Caki2 (cell line): Measurements from ENCODE around the gene TMPRSS11A. TPM values are rescaled to one million over a fixed set of nuclear protein-coding genes. Genes with fewer than 3 reads are reported as not detected.
A peak's percentile ranks its signal among the peaks of the same experiment; 100 is the strongest.

Source experiments
- DNase-seq: peaks from one replicate; pipeline ENCODE4 v3.0.0-alpha.2; 2015; ENCODE audit warnings: low read depth
- in situ Hi-C: cut with HindIII; loops from 2 replicates; pipeline ENCODE4 v1.10.0; 2016; ENCODE audit warnings: low sequenced_read_pairs, low pct_unique_long_range_greater_than_20kb, mixed read lengths
- total RNA-seq: library from RNA; depleted of rRNA; stranded (reverse); fragments of >200 nt; shearing (Covaris generic); gene quantifications from 2 replicates; pipeline ENCODE4 v1.2.3, GENCODE V29; 2014; ENCODE audit warnings: low replicate concordance; rRNA removed

TMPRSS11A gene, protein sequence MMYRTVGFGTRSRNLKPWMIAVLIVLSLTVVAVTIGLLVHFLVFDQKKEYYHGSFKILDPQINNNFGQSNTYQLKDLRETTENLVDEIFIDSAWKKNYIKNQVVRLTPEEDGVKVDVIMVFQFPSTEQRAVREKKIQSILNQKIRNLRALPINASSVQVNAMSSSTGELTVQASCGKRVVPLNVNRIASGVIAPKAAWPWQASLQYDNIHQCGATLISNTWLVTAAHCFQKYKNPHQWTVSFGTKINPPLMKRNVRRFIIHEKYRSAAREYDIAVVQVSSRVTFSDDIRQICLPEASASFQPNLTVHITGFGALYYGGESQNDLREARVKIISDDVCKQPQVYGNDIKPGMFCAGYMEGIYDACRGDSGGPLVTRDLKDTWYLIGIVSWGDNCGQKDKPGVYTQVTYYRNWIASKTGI
- not detected in 2 replicates for total RNA-seq

DNA sequence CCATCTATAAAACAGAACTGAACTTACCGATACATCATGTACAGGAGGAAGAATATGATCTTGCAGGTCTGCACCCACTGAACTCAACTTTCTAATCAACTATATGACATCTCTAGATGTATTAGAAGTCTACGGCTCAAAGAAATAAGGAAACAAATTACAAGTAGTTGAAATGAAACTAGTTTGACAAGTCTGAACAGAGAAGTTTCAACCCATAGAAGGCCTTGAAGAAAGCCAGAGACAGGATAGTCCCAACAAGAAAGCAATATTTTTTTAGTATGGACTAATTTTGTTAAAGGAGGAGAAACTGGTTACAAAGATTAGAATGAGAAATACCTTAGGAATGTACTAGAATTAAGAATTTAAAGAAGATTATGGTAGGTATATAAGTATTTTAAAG is at the start of gene TMPRSS11A:
Gene TMPRSS11A, minus strand, starts transcription at position 138 of the 400 bp plus-strand sequence. Its CDS starts 100 bp downstream, at position 38.
- in situ Hi-C loops = no loop called here
- DNase-seq = no peak

DNA sequence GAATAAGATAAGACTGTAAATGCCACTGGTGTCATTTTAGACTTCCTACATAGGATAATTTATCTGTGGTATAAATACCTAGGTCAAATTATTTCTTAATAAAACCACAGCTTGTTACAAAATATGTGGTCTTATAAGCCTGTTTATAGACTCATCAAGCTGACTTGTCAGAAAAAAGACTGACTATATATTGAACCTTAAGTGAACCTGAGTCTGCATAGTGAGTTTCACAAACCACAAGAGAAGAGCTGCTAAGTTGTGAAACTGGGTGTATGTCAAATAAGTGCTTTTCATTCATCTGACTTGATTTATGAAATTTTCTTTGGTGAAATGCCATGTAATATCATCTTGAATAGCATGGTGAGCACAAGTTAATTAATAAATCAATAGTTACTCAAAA is 48.4 kb upstream of the TMPRSS11A start:
- no peak for DNase-seq
- in situ Hi-C loops = no loop called here

DNA sequence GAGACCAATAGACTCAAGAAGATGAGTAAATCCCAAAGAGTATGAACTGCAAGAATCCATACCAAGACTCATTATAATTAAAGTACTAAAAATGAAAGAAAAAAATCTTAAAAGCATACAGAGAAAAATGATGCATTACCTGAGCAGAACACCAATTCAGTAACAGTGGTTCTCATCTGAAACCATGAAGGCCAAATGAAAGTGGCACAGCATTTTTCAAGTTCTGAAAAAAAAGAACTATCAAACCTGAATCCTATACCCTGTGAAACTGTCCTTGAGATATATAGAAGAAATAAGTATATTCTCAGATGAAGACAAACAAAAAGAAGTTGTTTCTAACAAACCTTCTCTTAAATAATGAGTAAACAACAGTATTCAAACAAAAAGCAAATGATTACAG is 39.6 kb upstream of the TMPRSS11A start:
- no peak for DNase-seq
- in situ Hi-C loops = no loop called here

DNA sequence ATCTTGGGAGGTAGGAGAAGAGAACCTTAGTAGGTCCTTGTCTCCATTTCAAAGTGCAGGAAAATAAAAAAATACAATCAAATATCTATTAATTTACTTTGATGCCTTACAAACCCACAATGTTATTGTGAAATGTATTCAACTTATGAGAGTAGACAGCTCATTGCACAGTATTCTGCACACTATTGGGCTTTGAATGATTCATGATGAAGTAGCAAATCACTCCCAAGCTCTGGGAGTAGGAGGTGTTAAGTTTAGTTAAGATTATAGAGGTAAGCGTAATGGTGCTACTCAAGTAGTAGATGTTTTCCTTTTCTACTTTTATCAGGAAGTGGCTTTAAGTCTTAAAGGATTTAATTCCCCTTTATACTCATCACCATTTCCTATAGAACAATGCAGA is 32.8 kb upstream of the TMPRSS11A start:
- no peak for DNase-seq
- in situ Hi-C loops = no loop called here

DNA sequence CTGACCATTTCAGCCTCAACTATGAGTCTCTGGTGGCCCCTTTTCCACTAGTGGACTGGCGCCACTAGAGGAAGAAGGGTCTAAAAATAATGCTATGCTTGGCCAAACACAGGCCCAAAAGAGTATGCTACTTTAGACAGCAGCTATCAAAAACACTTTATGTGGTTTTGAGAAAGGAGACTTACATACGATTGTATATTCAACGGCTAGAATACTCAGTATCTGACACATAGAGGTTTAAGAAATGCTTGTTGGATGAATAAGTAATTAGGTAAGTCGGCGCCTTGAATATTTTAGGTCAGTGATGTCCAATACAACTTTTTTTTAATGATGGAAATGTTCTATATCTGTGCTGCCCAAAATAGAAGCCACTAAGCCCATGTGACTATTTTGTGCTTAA is 25.7 kb upstream of the TMPRSS11A start:
- in situ Hi-C loops = no loop called here
- DNase-seq = no peak

DNA sequence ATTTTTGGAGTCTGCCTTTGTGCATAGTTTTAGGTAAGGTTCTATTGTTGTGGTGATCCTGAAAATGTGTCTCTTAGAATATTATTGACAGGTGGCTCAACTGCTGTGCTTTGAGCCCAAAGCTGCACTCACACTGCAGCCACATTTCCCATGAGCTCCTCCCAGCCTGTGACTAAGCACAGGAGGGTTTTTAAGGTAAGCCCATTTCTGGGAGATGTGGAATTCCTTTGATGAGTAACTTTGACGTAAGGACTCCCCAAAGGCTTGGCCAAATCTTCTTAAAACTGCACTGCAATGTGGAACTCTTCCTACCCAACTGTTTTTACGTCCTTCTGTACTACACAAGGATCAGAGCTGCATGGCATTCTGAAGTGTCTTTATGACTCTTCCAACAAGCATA is 20.0 kb upstream of the TMPRSS11A start:
- DNase-seq = no peak
- in situ Hi-C loops = no loop called here

DNA sequence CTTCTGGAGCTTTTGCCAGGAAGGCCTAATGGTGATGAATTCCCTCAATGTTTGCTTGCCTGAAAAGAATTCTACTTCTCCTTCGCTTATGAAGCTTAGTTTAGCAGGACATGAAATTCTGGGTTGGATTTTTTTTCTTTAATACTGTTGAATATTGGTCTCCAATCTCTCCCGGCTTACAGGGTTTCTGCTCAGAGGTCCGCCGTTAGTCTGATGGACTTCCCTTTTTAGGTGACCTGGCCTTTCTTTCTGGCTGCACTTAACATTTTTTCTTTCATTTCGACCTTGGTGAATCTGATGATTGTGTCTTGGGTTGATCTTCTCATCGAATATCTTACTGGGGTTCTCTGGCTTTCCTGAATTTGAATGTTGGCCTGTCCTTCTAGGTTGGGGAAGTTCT is 17.2 kb upstream of the TMPRSS11A start:
- no peak for DNase-seq

DNA sequence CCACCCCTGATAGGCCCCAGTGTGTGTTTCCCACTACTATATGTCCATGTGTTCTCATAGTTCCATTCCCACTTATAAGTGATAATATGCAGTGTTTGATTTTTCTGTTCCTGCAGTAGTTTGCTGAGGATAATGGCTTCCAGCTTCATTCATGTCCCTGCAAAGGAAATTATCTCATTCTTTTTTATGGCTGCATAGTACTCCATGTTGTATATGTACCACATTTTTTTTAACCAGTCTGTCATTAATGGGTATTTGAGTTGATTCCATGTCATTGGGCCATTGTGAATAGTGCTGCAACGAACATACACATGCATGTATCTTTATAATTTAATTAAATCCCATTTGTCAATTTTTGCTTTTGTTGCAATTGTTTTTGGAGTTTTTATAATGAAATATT is 10.3 kb upstream of the TMPRSS11A start:
- no peak for DNase-seq
- in situ Hi-C loops = no loop called here

More for the DNA sequence above, 17.2 kb upstream of the TMPRSS11A start:
- in situ Hi-C loops = no loop called here

DNA sequence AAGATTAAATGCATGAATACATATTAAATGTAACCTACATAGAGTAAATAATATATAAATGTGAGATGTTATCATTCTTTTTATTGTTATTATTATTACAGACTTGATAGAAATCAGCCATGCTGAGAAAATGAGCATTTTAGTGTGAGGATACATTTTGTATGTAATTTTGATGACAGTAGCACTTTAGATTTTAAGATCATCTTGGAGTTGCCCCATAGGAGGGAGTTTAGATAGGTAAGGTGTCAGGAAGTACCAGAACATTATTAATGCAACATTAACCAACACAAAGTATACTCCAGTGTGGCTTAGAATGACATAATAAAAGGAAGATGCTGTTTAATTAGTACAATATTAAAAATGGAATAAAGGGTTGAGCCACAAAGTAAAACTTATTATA is 8.4 kb downstream of the TMPRSS11A start:
- in situ Hi-C loops = no loop called here
- no peak for DNase-seq

DNA sequence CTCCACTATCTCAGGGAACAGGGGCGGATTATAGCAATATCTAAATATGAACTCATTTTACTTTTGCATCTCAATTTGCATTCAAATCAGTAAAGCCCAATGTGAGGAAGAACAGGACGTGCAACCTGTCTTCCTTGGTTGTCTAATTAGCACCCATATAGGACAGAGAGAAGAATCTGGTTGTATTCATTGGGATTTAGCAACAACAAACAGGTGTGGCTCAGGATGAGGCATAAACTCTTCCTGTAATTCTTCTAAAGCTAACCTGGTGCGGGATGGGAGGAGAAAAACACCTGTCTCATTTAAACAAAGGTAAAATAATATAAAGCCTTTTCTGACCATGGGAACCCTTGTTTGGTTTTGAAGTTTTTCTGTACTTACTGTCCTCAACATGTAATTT is 22.2 kb downstream of the TMPRSS11A start:
- in situ Hi-C loops = no loop called here
- no peak for DNase-seq

DNA sequence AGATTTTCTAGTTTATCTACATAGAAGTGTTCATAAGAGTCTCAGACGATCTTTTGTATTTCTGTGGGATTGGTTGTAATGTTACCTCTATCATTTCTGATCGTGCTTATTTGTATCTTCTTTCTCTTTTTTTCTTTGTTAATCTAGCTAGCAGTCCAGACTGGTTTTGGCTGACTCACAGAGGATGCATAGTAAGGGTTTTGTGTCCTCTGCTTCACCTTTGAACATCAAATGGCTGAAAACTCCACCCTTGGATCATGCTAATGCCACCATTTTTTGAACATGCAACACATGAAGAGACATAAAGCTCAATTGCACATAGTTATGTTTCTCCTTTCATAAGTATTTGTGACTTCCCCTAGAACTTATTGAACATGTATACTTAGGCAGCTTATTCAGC is 22.8 kb downstream of the TMPRSS11A start:
- DNase-seq = no peak
- in situ Hi-C loops = no loop called here

DNA sequence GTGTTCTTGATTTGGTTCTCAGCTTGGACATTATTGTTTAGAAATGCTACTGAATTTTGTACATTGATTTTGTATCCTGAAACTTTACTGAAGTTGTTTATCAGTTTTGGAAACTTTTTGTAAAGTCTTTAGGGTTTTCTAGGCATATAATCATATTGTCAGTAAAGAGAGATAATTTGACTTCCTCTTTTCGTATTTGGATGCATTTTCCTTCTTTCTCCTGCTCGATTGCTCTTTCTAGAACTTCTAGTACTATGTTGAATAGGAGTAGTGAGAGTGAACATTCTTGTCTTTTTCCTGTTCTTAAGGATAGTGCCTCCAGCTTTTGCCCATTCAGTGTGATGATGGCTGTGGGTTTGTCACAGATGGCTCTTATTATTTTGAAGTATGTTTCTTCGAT is 24.1 kb downstream of the TMPRSS11A start:
- no peak for DNase-seq
- in situ Hi-C loops = no loop called here

DNA sequence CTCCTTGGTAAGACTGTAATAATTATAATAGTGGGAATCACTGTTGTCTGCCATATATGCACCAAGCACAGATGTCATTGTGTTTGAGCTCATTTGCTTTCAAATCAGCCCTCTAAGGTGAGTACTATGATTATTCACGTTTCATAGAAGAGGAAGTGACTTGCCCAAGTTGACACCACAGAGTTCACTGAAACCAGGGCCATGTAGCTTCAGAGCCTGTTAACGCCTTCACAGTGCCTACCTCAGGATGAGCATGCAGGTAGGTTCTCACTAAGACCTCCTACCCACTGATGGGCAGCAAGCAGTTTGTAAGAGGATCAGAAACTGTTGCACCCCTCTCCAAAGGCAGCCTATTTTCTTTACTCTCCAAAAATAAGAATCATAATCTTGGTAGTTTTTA is 27.4 kb downstream of the TMPRSS11A start:
- in situ Hi-C loops = no loop called here
- DNase-seq = no peak

DNA sequence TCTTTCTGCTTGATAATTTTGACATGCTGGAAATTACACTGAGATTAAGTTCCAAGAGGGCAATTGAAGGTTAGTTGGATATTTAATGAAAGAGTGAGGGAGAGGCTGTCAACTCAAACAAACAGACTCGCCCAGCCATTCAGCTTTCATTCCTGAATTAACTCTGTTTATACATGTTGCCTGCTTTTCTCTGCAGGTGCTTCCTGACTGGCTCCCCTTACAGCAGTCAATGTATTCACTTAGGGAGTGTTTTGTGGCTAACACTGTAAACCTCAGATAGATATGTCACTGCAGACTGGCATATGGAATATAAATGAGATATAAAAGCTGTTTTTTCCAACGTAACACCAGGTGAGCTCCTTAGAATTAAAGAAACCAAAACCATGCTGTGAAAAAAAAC is 28.7 kb downstream of the TMPRSS11A start:
- DNase-seq = no peak
- in situ Hi-C loops = no loop called here

DNA sequence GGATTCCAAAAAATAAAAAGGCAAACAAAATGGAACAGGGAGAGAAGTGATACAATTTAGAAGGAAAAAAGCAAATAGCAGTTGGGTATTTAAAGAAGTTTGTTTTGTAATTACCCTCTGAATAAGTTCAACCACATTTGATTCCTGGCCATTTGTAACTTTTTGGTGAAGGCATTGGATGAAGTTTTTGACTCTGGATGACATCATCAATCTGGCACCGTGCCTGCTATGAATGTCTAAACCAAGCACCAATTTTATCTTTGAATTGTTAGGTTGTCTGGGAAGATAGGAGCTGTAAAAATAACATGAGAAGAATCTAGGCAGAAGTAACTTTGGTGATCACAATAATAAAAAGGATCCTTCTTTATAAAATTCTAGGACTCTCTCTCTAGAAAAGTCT is 29.5 kb downstream of the TMPRSS11A start:
- no peak for DNase-seq
- in situ Hi-C loops = no loop called here

DNA sequence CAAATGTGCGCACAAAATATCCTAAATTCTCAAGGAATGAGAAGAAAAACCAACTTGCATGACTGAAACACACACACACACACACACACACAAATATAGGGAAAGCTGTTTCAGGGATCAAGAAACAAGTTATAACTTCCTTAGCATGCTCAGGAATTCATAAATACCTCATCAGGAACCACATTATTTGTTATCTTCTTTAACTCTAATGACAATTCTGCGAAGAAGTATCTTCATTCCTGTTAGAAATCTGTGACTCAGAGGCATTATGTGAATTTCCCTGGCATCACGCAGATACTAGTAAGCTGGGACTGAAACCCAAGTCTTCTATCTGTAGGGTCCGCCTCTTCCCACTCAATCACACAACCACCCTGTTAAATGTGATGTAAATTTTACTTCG is 30.3 kb downstream of the TMPRSS11A start:
- in situ Hi-C loops = no loop called here

DNA sequence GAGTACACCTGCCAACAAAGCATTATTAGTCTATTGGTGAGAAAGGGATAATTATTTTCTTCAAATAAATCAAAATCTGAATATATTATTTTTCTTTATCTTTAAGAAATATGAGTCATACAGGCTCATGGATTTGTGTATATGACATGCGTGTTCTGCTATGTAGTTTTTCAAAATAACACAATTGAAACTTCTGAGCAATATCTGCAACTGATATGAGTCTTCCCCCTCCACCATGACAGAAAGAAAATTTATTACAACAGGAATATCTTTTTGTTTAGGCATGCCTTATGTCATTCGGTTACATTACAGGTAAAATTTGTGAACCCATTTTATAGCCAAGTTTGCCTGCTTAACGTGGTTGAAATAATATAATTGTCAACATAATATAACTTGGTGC is 32.0 kb downstream of the TMPRSS11A start:
- in situ Hi-C loops = no loop called here
- no peak for DNase-seq

More for the DNA sequence above, 30.3 kb downstream of the TMPRSS11A start:
- no peak for DNase-seq

DNA sequence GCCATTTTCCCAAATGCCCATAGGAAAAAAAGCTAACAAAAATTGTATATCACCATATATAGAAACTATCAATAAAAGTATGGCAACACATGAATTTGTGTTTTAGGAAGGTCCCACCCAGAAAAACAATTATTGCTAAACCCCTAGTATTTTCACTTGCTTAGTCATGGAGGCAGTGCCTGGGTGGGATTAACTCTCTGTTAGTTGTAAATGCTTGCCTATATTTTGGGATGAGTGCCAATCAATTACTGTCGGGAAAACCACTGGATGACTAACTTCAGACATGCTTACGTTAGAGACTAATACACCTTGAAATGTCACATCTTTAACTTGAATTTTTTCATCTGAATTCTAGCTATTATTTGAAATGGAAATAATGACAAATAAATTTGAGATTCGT is 33.9 kb downstream of the TMPRSS11A start:
- in situ Hi-C loops = no loop called here
- DNase-seq = peak; percentile 23

DNA sequence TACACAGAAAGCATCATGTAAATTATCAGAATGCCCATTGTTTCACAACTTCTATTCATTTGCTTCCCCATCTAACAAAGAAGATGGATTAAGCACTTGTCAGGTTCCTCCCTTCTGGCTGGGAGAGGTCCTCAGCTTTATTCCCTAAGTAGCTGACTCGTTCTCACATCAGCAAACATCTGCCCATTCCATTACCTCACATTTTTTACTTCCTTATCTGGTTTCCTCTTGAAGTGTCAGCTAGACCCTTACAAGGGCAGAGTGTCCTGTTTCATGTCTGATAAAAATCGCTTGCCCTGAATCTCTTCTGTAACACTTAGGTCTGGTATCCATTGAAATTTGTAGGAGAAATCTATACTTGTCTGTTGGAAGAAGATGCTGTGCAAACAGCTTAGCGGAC is 34.7 kb downstream of the TMPRSS11A start:
- in situ Hi-C loops = no loop called here
- DNase-seq = peak; percentile 38

DNA sequence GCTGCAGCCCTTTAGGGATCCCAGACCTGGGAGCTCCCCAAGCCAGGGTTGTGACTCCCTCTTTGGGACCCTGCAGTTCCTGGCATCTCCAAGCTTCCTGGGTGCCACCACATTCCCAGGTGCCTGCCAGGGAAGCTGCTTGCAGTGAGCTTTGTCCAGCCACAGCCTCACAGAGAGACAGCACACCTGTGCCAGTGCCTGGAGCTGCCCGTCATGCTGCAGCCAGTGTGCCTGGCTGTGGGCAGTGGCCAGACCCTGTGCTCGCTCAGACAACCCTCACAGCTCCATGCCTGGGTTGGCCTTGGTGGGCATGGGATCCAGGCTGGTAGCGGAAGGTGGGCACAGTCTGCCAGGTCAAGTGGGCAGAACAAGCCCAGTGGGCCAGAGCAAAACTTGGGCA is 36.0 kb downstream of the TMPRSS11A start:
- DNase-seq = no peak
- in situ Hi-C loops = no loop called here
